Measurements from ENCODE around the gene NTNG1.

NTNG1 gene

DNA sequence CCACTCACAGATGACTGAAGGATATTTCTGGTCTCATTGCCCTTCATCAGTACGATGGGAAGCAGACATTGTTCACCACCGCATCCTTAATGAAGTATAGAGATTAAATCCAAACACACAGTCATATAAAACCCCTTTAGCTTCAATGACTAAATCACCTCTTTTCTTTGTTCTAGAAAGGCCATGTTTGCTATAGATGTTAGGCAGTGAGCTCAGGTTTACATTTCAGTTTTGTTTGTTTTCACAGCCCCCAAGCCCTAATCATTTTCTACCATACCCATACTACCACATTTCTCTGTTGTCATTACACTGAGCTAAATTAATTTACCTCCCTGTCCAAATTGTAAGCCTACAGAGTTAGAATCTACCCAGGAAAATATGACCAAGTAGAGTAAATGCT, 385.1 kb downstream of the NTNG1 start:
- no peak overlapping the region for H3K4me3 ChIP-seq (ENCODE audit: low read length)
- no peak for TF ChIP-seq CTCF (conservative IDR thresholded peaks at IDR 0.05; ENCODE audit: low read depth, low read length)
- DNase-seq (ENCODE audit: low read depth): no peak

DNA sequence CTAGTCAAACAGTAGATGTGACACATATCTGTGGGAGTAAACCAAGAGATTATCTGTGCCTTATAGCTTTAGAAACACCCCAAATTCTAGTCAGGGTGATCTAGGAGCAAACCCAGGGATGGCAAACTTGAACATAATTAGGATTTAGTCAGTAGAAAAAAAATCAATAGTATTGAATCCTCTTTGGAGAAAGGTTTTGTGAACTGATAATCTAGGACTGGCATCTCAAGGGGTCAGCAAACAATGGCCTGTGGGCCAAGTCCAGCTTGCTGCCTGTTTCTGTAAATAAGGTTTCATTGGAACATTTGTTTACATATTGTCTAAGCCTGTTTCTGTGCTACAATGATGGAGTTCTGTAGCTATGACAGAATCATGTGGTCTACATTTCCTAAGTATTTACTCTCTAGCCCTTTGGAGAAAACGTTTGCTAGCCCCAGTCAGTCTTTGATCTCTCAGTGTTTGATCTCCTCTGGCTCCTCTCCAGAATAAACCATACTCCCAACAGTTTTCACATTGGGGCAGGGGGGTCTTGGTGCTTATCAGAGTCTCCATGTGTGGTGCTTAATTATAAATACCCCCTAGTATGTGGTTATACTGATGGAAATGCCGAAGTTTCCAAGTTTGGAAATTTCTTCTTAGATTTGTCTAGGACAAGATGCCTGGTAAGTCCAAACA, 385.8 kb downstream of the NTNG1 start:
- no peak for DNase-seq (ENCODE audit: low read depth)
- no peak overlapping the region for H3K4me3 ChIP-seq (ENCODE audit: low read length)
- TF ChIP-seq CTCF (conservative IDR thresholded peaks at IDR 0.05; ENCODE audit: low read depth, low read length): no peak

GRCh38 chr1:107529511-107530149, 388.8 kb downstream of the NTNG1 start:
- peak; percentile 26 for DNase-seq (ENCODE audit: low read depth)
- H3K4me3 ChIP-seq (ENCODE audit: low read length): no peak overlapping the region
- peak; percentile 82 for TF ChIP-seq CTCF (conservative IDR thresholded peaks at IDR 0.05; ENCODE audit: low read depth, low read length)

- TF ChIP-seq CTCF (conservative IDR thresholded peaks at IDR 0.05; ENCODE audit: low read depth, low read length): no peak
- DNase-seq (ENCODE audit: low read depth): no peak
- no peak overlapping the region for H3K4me3 ChIP-seq (ENCODE audit: low read length)
These were observed 389.7 kb downstream of the NTNG1 start for GRCh38 chr1:107530543-107530942.

DNA sequence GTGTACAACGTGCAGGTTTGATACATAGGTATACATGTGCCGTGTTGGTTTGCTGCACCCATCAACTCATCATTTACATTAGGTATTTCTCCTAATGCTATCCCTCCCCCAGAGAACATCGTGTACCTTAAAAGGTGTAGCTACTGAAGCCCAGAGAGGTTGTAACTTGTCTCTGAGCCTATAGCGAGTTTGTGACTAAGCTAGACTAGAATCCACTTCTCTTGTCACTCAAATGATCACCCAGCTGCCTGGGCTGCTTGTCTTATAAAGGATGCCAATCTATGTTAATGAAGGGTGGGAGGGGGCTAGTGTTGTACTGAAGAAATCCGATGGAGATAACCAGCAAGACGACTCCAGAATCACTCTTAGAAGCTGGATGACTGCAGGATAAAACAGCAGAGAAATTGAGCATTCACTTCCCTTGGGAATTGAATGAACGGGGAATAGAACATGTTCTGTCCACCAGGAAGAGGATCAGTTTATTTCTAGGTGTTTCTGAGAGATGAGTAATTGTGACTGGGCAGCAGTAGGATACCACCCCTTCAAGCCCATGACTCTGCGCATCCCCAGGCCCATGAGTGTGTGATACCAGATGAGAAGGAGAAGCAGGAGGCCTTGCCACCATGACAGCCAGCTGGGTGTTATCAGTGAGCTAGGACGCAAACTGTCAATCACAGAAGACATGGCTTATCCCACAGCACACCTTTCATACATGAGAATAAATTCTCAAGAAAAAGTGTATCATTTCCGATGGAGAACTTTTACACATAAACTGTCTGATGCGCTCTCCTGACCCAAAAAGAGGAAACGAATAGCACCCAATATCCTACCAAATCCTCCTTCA, 390.4 kb downstream of the NTNG1 start:
- DNase-seq (ENCODE audit: low read depth): no peak
- H3K4me3 ChIP-seq (ENCODE audit: low read length): no peak overlapping the region
- TF ChIP-seq CTCF (conservative IDR thresholded peaks at IDR 0.05; ENCODE audit: low read depth, low read length): no peak

DNA sequence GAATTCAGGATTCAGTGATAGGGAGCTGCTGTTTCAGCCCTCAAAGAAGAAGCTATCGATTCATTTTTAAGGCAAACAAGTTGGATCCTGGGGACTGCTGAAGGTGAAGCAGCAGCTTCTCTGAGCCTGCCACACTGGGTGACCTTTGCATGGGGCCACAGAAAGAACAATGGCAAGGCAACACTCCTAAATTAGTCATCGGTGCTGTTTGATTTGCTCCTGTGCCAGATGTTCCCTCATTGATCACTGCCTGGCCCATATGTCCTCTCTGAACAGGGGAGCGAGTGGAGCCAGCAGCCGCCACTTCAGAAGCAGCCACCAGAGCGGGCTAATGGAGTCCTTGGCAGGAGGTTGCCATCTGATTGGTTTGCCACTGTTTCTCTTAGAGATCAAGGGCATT, 391.5 kb downstream of the NTNG1 start:
- TF ChIP-seq CTCF (conservative IDR thresholded peaks at IDR 0.05; ENCODE audit: low read depth, low read length): no peak
- H3K4me3 ChIP-seq (ENCODE audit: low read length): no peak overlapping the region
- no peak for DNase-seq (ENCODE audit: low read depth)

Measured in retinal pigment epithelial cell (primary cell).